Activated CD4-positive, alpha-beta T cell treated with anti-CD3 and anti-CD28 coated beads, Interleukin-2, amount 10 ng/mL, durations not matched to agents 7 days and 5 days (primary cell): ENCODE results near the gene ENAH. TPM values are rescaled to one million over a fixed set of nuclear protein-coding genes. Genes with fewer than 3 reads are reported as not detected.
"Not testable (repeated sequence)": the region's sequence is repeated elsewhere in the genome, so short reads cannot be mapped to it uniquely, and the experiment has no call there.

ENCODE experiments used
- CTCF ChIA-PET: fragments of 350-600 bp; sonication (Branson Sonifier 250); formaldehyde crosslinking; loops from one replicate; lab custom pipeline; 2021; ENCODE audit warnings: antibody characterized with exemption; lab: Charles Lee
- POLR2A ChIA-PET: fragments of 350-600 bp; sonication (Branson Sonifier 250); formaldehyde crosslinking; loops from one replicate; lab custom pipeline; 2021; ENCODE audit warnings: antibody characterized with exemption; lab: Charles Lee
- DNase-seq: peaks from one replicate; pipeline ENCODE4 v3.0.0-alpha.2; 2020
- H3K27ac Mint-ChIP-seq: one replicate; pipeline ENCODE4 v1.8.0; 2021; ENCODE audit warnings: mild to moderate bottlenecking, moderate library complexity, mixed read lengths
- H3K27me3 Mint-ChIP-seq: one replicate; pipeline ENCODE4 v1.8.0; 2021; ENCODE audit warnings: mixed read lengths
- H3K36me3 Mint-ChIP-seq: one replicate; pipeline ENCODE4 v1.8.0; 2021; ENCODE audit warnings: low read depth, mixed read lengths
- H3K4me1 Mint-ChIP-seq: one replicate; pipeline ENCODE4 v1.8.0; 2021; ENCODE audit warnings: mixed read lengths
- H3K4me3 Mint-ChIP-seq: one replicate; pipeline ENCODE4 v1.8.0; 2021; ENCODE audit warnings: mild to moderate bottlenecking, moderate library complexity, mixed read lengths
- H3K9me3 Mint-ChIP-seq: one replicate; pipeline ENCODE4 v1.8.0; 2021; ENCODE audit warnings: mixed read lengths
- total RNA-seq, 2 experiments: library from RNA; stranded (reverse); gene quantifications; one replicate each; pipeline ENCODE4 v1.2.3, GENCODE V29; 2021

The ENAH gene
- total RNA-seq, 2 experiments from 2014 or later = not detected

DNA sequence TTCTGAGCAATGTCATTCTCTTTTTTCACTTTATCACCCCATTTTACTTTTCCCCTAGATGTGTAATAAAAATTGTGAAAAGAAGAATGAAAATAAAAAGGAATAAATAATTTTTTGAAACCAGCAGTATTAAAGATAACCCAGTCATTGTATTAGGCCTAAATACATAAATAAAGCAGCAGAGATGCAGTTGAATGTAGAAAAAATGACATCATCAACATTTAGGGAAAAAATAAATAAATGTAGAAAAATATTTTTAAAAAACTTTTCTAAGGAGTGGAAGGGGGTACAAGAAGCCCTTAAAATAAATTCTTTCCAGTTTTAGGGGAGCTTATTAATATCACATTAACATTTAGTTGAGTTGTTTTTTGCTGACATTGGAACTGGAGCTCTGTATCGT lies 15.3 kb upstream of the ENAH start:
- ChIA-PET CTCF (no interaction called here), POLR2A (interaction anchor here (0.6 kb wide), 1 partner anchor 46 kb away, joined by 3 read pairs; no protein-coding TSS in a partner anchor)
- H3K36me3 Mint-ChIP-seq = no peaks in the 10 kb centered on the region
- no peaks in the 10 kb centered on the region for H3K9me3 Mint-ChIP-seq
- H3K27ac Mint-ChIP-seq = no peak overlapping the region
- H3K4me1 Mint-ChIP-seq = peaks cover 1% of the 10 kb centered on the region
- H3K27me3 Mint-ChIP-seq = no peaks in the 10 kb centered on the region
- no peak overlapping the region for H3K4me3 Mint-ChIP-seq
- DNase-seq = no peak

DNA sequence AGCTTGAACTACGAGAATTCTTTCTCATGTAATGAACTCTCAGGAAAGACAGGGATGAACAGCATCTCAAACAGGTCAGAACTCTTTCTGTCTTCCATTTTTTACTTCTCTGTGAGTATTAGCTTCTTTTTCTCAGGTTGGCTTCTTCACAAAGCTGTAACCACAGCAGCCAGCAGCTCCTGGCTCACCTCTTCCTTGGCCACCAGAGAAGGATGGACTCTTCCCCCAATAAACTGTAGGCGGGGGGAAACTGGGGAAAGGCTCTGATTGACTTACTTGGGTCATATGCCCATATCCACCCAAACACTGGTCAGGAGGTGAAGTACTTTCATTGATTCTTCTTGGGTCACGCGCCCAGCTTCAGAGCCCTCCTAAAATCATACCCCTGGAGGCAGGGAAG lies 14.4 kb upstream of the ENAH start:
- H3K27me3 Mint-ChIP-seq = no peaks in the 10 kb centered on the region
- H3K27ac Mint-ChIP-seq = no peak overlapping the region
- ChIA-PET POLR2A (no interaction called here), CTCF (no interaction called here)
- H3K36me3 Mint-ChIP-seq = no peaks in the 10 kb centered on the region
- no peak for DNase-seq
- H3K9me3 Mint-ChIP-seq = no peaks in the 10 kb centered on the region
- peaks cover 1% of the 10 kb centered on the region for H3K4me1 Mint-ChIP-seq
- no peak overlapping the region for H3K4me3 Mint-ChIP-seq

DNA sequence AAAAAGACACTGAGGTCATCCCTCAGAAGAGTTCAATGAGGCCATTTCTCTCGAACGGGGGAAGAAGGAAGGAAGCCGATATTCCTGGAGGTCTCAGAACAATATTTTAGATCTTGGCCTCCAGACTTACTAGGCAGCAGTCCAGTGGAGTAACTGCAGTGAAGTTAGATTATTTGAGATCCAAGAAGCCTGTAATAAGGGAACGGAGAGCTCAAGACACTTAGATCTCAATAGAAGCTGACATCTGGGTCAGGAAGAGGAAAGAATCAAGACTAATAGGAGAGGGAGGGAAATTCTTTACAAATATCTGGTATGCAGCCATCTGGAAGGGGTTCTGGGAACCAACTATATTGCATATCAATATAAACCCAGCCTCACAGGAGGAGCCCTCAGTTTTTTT lies 13.6 kb upstream of the ENAH start:
- no peak overlapping the region for H3K4me3 Mint-ChIP-seq
- H3K27ac Mint-ChIP-seq = no peak overlapping the region
- ChIA-PET CTCF (no interaction called here), POLR2A (no interaction called here)
- peaks cover 4% of the 10 kb centered on the region for H3K27me3 Mint-ChIP-seq
- no peak for DNase-seq
- peaks cover 1% of the 10 kb centered on the region for H3K4me1 Mint-ChIP-seq
- H3K9me3 Mint-ChIP-seq = no peaks in the 10 kb centered on the region
- no peaks in the 10 kb centered on the region for H3K36me3 Mint-ChIP-seq

DNA sequence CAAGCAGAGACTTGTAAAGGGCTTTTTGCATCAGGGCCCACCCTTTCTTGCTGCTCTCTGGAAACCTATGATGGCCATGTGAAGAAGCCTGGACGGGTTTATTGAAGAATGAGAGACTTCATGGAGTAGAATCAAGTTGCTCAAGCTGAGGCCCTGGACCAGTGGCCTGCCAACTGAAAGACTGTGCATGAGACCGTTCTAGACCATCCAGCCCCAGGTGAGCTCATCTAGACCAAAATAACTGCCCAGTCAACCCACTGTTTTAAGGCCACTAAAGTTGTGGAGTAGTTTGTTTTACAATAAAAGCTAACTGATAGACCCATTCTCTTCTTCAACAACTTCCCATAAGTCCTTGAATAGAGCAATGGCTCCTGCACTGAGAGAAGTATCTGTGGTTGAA lies 11.8 kb upstream of the ENAH start:
- peaks cover 4% of the 10 kb centered on the region for H3K27me3 Mint-ChIP-seq
- H3K9me3 Mint-ChIP-seq = no peaks in the 10 kb centered on the region
- H3K27ac Mint-ChIP-seq = no peak overlapping the region
- no peak overlapping the region for H3K4me3 Mint-ChIP-seq
- no peaks in the 10 kb centered on the region for H3K4me1 Mint-ChIP-seq
- no peaks in the 10 kb centered on the region for H3K36me3 Mint-ChIP-seq
- no peak for DNase-seq
- ChIA-PET CTCF (interaction anchor here (0.6 to 1.1 kb wide), 3 partner anchors 12 to 296 kb away, joined by 3 read pairs; partner anchors contain the start of gene ENAH), POLR2A (no interaction called here)

DNA sequence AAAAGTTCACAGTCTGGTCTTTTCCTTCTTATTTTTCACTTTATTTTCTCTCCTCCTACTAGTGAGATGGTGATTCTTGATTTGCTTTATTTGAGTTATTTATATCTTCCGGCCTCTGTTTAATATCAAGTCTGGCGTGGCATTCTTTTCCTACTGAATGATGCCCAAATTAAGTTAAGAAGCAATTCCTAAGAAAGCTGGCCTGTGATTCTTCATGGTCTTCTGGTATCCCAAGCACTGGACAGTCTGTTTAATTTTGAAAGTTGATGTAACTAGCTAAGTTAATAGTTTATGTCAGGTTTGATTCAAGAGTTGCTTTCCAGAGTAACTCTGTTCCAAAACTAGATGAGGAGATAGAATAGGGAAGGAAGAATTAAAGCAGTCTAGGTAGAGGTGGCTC lies 9.2 kb upstream of the ENAH start:
- POLR2A ChIA-PET = no interaction called here
- no peak for DNase-seq
- CTCF ChIA-PET = interaction anchor here (0.6 kb wide), 1 partner anchor 241 kb away, joined by 4 read pairs; no protein-coding TSS in a partner anchor
- H3K9me3 Mint-ChIP-seq = no peaks in the 10 kb centered on the region
- H3K27me3 Mint-ChIP-seq = peaks cover 6% of the 10 kb centered on the region
- no peak overlapping the region for H3K27ac Mint-ChIP-seq
- no peaks in the 10 kb centered on the region for H3K4me1 Mint-ChIP-seq
- H3K36me3 Mint-ChIP-seq = no peaks in the 10 kb centered on the region
- H3K4me3 Mint-ChIP-seq = no peak overlapping the region

DNA sequence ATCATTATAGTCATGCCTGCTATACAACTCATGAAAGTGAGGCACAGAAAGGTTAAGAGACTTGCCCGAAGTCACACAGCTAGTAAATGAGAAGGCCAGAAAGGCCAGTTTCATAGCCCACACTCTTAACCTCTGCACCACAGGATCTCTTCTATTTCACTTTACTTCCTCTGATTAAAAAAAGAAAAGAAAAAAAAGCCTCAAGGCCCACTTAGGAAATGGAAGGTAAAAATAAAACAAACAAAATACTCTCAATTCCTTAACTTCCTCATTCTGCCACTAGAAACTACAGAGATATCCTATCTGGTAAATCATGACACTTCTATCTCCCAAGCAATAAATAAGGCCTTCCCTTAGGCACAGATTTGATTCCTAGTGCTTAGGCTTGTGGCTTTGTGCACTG lies 7.6 kb upstream of the ENAH start:
- Mint-ChIP-seq H3K4me3 (no peak overlapping the region), H3K27ac (no peak overlapping the region), H3K9me3 (no peaks in the 10 kb centered on the region), H3K36me3 (no peaks in the 10 kb centered on the region), H3K27me3 (peaks cover 13% of the 10 kb centered on the region), H3K4me1 (no peaks in the 10 kb centered on the region)
- no peak for DNase-seq
- CTCF ChIA-PET = no interaction called here
- POLR2A ChIA-PET = no interaction called here

DNA sequence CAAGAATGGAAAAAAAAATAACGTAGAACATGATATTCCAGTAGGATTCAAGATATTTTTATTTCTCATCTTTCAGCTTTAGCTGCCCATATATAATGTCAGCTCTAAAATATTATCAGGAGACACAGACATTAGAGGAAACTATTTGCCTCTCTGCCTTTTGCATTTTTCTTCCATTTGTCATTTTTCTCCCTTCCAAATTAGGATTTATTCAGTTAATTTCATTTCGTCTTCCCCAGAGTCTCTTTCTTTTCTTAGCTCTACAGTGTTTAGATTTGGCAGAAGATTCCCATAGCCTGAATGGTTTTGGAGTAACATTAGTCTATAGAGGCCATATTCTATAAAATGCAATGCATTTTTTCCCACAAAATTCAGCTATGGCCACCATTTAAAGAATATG lies 5.1 kb upstream of the ENAH start:
- ChIA-PET CTCF (interaction anchor here (0.5 to 1.3 kb wide), 2 partner anchors 9 to 113 kb away, joined by 3 to 8 read pairs; no protein-coding TSS in a partner anchor), POLR2A (no interaction called here)
- no peak for DNase-seq
- peaks cover 30% of the 10 kb centered on the region for H3K27me3 Mint-ChIP-seq
- H3K36me3 Mint-ChIP-seq = no peaks in the 10 kb centered on the region
- no peak overlapping the region for H3K27ac Mint-ChIP-seq
- peaks cover 4% of the 10 kb centered on the region for H3K4me1 Mint-ChIP-seq
- H3K9me3 Mint-ChIP-seq = no peaks in the 10 kb centered on the region
- no peak overlapping the region for H3K4me3 Mint-ChIP-seq

DNA sequence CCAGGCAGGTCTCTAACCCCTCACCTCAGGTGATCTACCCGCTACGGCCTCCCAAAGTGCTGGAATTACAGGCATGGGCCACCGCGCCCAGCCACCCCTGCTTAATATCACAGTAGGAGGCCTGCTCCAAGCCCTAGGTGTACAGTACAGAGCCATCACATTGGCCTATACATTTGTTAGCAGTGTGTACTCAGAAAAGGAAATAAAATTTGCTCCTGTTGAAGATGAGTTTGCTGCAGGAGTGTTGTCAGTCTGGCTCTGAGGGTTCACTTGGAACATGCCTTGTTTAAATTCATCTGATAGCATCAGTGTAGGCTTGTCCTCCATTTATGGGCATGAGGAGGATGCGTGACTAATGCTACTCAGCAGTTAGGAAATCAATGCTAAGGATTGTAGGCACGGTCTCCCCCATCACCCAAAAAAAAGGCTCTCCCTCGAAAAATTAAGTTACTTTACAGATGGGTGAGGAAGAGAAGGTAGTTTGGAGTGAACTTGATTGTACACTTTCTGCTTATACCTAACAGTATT lies 4.6 kb upstream of the ENAH start:
- Mint-ChIP-seq H3K27ac (no peak overlapping the region), H3K4me1 (peaks cover 4% of the 10 kb centered on the region), H3K9me3 (no peaks in the 10 kb centered on the region), H3K27me3 (peaks cover 30% of the 10 kb centered on the region), H3K36me3 (no peaks in the 10 kb centered on the region), H3K4me3 (no peak overlapping the region)
- ChIA-PET POLR2A (no interaction called here), CTCF (interaction anchor here (0.5 to 1.1 kb wide), 2 partner anchors 8 to 112 kb away, joined by 5 to 8 read pairs; no protein-coding TSS in a partner anchor)
- DNase-seq = no peak

DNA sequence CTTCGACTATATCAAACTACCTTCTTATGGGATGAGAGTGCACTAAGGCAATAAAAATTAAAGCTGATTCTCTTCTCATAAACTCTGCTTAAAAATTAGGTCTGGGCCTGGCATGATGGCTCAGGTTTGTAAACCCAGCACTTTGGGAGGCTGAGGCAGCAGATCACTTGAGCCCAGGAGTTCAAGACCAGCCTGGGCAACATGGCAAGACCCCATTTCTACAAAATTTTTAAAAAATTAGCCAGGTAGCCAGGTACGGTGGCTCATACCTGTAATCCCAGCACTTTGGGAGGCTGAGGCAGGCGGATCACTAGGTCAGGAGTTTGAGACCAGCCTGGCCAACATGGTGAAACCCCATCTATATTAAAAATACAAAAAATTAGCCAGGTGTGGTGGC lies 3.3 kb upstream of the ENAH start:
- H3K36me3 Mint-ChIP-seq, H3K27ac Mint-ChIP-seq, DNase-seq, H3K9me3 Mint-ChIP-seq, POLR2A ChIA-PET, H3K4me3 Mint-ChIP-seq: not testable (repeated sequence)
- peaks cover 37% of the 10 kb centered on the region for H3K27me3 Mint-ChIP-seq
- CTCF ChIA-PET = interaction anchor here (0.6 kb wide), 1 partner anchor 1466 kb away, joined by 3 read pairs; no protein-coding TSS in a partner anchor
- H3K4me1 Mint-ChIP-seq = peaks cover 11% of the 10 kb centered on the region

DNA sequence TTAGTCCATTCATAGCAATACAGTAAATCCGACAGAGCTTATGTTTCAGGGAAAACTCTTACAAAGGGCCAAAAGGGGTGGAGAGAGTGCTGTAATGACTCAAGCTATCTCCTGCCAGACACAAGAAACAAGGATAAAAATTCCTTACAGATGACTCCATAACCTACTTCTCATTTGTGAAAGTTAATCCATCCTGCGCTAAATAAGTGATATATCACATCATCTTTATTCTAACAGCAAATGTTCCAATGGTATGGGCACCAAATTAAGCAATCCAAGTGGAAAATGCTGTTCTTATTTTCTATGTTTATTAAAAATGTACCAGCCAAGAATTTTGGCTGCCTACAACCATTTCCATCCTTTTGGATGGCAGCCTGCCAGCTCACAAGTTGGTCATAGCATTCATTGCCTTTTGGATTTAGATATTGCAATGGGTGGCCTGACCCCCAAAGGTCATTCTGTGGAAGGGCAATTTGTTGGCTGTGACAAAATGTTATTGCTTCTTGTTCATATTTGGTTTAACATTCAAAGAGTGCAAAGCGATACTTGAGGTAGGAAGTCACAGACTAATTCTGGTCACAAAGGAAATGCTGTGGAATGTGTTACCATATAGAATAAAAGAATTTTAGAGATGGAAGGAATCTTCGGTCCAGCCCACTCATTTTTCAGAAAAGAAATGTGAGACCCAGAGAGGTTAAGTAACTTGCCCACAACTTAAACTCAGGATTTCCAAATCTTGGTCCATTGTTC lies 2.8 kb upstream of the ENAH start:
- H3K27me3 Mint-ChIP-seq = peaks cover 43% of the 10 kb centered on the region
- CTCF ChIA-PET = interaction anchor here (0.5 to 1.1 kb wide), 5 partner anchors 14 to 182 kb away, joined by 3 to 5 read pairs (median 3); partner anchors contain the start of gene SRP9
- no peak for DNase-seq
- H3K4me1 Mint-ChIP-seq = peaks cover 11% of the 10 kb centered on the region
- no peaks in the 10 kb centered on the region for H3K9me3 Mint-ChIP-seq
- no peak overlapping the region for H3K4me3 Mint-ChIP-seq
- POLR2A ChIA-PET = no interaction called here
- H3K36me3 Mint-ChIP-seq = no peaks in the 10 kb centered on the region
- H3K27ac Mint-ChIP-seq = no peak overlapping the region

DNA sequence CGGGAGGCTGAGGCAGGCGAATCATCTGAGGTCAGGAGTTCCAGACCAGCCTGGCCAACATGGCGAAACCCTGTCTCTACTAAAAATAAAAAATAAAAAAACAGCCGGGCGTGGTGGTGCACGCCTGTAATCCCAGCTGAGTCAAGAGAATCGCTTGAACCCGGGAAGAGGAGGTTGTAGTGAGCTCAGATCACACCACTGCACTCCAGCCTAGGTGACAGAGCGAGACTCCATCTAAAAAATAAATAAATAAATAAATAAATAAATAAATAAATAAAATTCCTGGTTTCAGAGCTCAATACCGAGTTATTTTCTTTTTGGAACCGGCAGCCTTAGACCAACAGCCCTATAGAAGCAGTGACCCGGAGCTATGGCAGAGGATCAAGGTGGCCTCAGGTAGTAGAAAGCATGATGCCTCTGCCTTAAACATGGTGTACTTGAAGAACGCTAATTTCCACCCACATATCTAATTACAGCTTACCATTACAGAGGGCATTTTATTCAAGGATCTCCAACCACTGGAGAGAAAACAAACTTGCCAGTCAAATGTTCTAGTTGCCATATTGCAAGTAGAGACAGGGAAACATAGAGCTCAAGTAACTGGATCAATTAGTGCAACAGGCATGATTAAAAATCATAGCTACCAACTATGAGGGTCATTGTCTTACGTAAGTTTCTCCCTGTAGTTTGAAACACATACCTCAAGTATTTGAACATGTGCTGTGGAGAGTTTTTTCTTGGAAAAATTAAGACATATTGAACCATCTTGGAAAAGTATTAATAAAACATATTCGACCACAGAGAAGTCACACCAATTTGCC lies 2.0 kb upstream of the ENAH start:
- POLR2A ChIA-PET = no interaction called here
- H3K36me3 Mint-ChIP-seq = no peaks in the 10 kb centered on the region
- peaks cover 48% of the 10 kb centered on the region for H3K27me3 Mint-ChIP-seq
- H3K4me3 Mint-ChIP-seq = peak overlapping the region; percentile 7
- DNase-seq = no peak
- H3K9me3 Mint-ChIP-seq = no peaks in the 10 kb centered on the region
- H3K27ac Mint-ChIP-seq = no peak overlapping the region
- H3K4me1 Mint-ChIP-seq = peaks cover 11% of the 10 kb centered on the region
- CTCF ChIA-PET = interaction anchor here (0.5 to 1.1 kb wide), 6 partner anchors 15 to 181 kb away, joined by 3 to 5 read pairs (median 4); partner anchors contain the start of gene SRP9

DNA sequence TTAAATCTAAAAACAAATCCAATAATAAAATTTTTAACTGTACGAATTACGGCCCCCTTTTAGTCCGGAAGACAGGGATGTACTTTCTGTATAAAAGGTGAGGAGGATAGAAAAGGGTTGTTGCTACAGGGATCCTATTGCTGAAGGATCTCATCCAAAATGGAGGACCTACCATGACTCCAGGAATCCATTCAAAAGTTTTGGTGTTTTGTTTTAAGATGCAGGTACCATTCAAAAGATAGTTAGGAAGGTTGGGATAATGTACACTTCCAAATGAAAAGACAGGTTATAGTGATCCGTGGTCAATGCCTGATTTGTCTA lies 1.3 kb upstream of the ENAH start:
- no peaks in the 10 kb centered on the region for H3K36me3 Mint-ChIP-seq
- H3K27me3 Mint-ChIP-seq = peaks cover 53% of the 10 kb centered on the region
- H3K27ac Mint-ChIP-seq = no peak overlapping the region
- peaks cover 11% of the 10 kb centered on the region for H3K4me1 Mint-ChIP-seq
- POLR2A ChIA-PET = no interaction called here
- peak overlapping the region; percentile 53 for H3K4me3 Mint-ChIP-seq
- DNase-seq = no peak
- CTCF ChIA-PET = interaction anchor here (0.5 kb wide), 1 partner anchor 109 kb away, joined by 5 read pairs; no protein-coding TSS in a partner anchor
- no peaks in the 10 kb centered on the region for H3K9me3 Mint-ChIP-seq
